Activated T-helper 1 cell treated with anti-CD3 and anti-CD28 coated beads, Interleukin-12 subunit alpha, Interleukin-12 subunit beta, Interleukin-2, Interleukin-4 antibody, amounts not matched to agents 30 ng/mL and 10 ng/mL and 1 ng/mL, durations not matched to agents 14 hours and 24 hours and 36 hours (primary cell): Measurements from ENCODE around the gene CEMP1. TPM values are rescaled to one million over a fixed set of nuclear protein-coding genes. Genes with fewer than 3 reads are reported as not detected.

ENCODE experiments used
- DNase-seq: peaks from one replicate; pipeline ENCODE4 v3.0.0; 2021; ENCODE audit warnings: low spot score
- H3K27ac Mint-ChIP-seq: one replicate; pipeline ENCODE4 v1.8.0; 2021; ENCODE audit warnings: mild to moderate bottlenecking, mixed read lengths
- H3K27me3 Mint-ChIP-seq: one replicate; pipeline ENCODE4 v1.8.0; 2022; ENCODE audit warnings: mild to moderate bottlenecking, moderate library complexity, mixed read lengths; ENCODE audit not compliant: insufficient read depth
- H3K36me3 Mint-ChIP-seq: one replicate; pipeline ENCODE4 v1.8.0; 2021; ENCODE audit warnings: low read depth, mixed read lengths
- H3K4me1 Mint-ChIP-seq: one replicate; pipeline ENCODE4 v1.8.0; 2021; ENCODE audit warnings: low read depth, mixed read lengths
- H3K4me3 Mint-ChIP-seq: one replicate; pipeline ENCODE4 v1.8.0; 2021; ENCODE audit warnings: mild to moderate bottlenecking, moderate library complexity, mixed read lengths
- H3K9me3 Mint-ChIP-seq: one replicate; pipeline ENCODE4 v1.8.0; 2021; ENCODE audit warnings: mixed read lengths
- intact Hi-C: fragments of 100-400 bp; cut with micrococcal nuclease; formaldehyde crosslinking; loops from one replicate; pipeline ENCODE4 v1.15.1; 2024
- total RNA-seq: library from RNA; stranded (reverse); gene quantifications from 2 replicates; pipeline ENCODE4 v1.2.3, GENCODE V29; 2022

Gene CEMP1
- total RNA-seq, 1 donor from 2014 or later: 0.23 TPM

- Mint-ChIP-seq H3K4me3 (no peak overlapping the region), H3K4me1 (no peaks in the 10 kb centered on the region), H3K9me3 (no peaks in the 10 kb centered on the region), H3K36me3 (no peaks in the 10 kb centered on the region), H3K27ac (no peak overlapping the region), H3K27me3 (no peaks in the 10 kb centered on the region)
- intact Hi-C loops: loop anchor here (2.0 kb wide), 1 partner anchor 70 kb away; no protein-coding TSS in a partner anchor
- no peak for DNase-seq
These were observed 30.7 kb downstream of the CEMP1 start for GRCh38 chr16:2500430-2500917.

- Mint-ChIP-seq H3K4me3 (no peak overlapping the region), H3K36me3 (no peaks in the 10 kb centered on the region), H3K4me1 (no peaks in the 10 kb centered on the region), H3K27ac (no peak overlapping the region), H3K27me3 (no peaks in the 10 kb centered on the region), H3K9me3 (no peaks in the 10 kb centered on the region)
- DNase-seq: no peak
- intact Hi-C loops: loop anchor here (2.0 kb wide), 1 partner anchor 69 kb away; no protein-coding TSS in a partner anchor
These were observed 31.2 kb downstream of the CEMP1 start for GRCh38 chr16:2499890-2500429.

GRCh38 chr16:2499454-2499853, 31.8 kb downstream of the CEMP1 start:
- intact Hi-C loops: no loop called here
- DNase-seq: no peak
- H3K4me1 Mint-ChIP-seq: no peaks in the 10 kb centered on the region
- H3K36me3 Mint-ChIP-seq: no peaks in the 10 kb centered on the region
- no peak overlapping the region for H3K27ac Mint-ChIP-seq
- no peak overlapping the region for H3K4me3 Mint-ChIP-seq
- H3K27me3 Mint-ChIP-seq: no peaks in the 10 kb centered on the region
- H3K9me3 Mint-ChIP-seq: no peaks in the 10 kb centered on the region

GRCh38 chr16:2498531-2499253, 32.5 kb downstream of the CEMP1 start:
- Mint-ChIP-seq H3K27me3 (no peaks in the 10 kb centered on the region), H3K27ac (no peak overlapping the region), H3K9me3 (no peaks in the 10 kb centered on the region), H3K4me1 (no peaks in the 10 kb centered on the region), H3K4me3 (no peak overlapping the region), H3K36me3 (no peaks in the 10 kb centered on the region)
- no peak for DNase-seq
- intact Hi-C loops: no loop called here

- Mint-ChIP-seq H3K4me1 (no peaks in the 10 kb centered on the region), H3K27me3 (no peaks in the 10 kb centered on the region), H3K27ac (no peak overlapping the region), H3K9me3 (no peaks in the 10 kb centered on the region), H3K36me3 (no peaks in the 10 kb centered on the region), H3K4me3 (no peak overlapping the region)
- intact Hi-C loops: no loop called here
- no peak for DNase-seq
These were observed 33.3 kb downstream of the CEMP1 start for GRCh38 chr16:2497695-2498484.

GRCh38 chr16:2497116-2497630, 34.0 kb downstream of the CEMP1 start:
- Mint-ChIP-seq H3K4me1 (no peaks in the 10 kb centered on the region), H3K27me3 (no peaks in the 10 kb centered on the region), H3K4me3 (no peak overlapping the region), H3K9me3 (no peaks in the 10 kb centered on the region), H3K36me3 (no peaks in the 10 kb centered on the region), H3K27ac (no peak overlapping the region)
- intact Hi-C loops: no loop called here
- DNase-seq: no peak

- intact Hi-C loops: no loop called here
- Mint-ChIP-seq H3K27ac (no peak overlapping the region), H3K4me1 (no peaks in the 10 kb centered on the region), H3K9me3 (no peaks in the 10 kb centered on the region), H3K27me3 (no peaks in the 10 kb centered on the region), H3K36me3 (no peaks in the 10 kb centered on the region), H3K4me3 (no peak overlapping the region)
- DNase-seq: no peak
These were observed 34.7 kb downstream of the CEMP1 start for GRCh38 chr16:2496223-2497115.

GRCh38 chr16:2495041-2495440, 36.2 kb downstream of the CEMP1 start:
- H3K9me3 Mint-ChIP-seq: no peaks in the 10 kb centered on the region
- DNase-seq: no peak
- H3K27ac Mint-ChIP-seq: no peak overlapping the region
- no peaks in the 10 kb centered on the region for H3K4me1 Mint-ChIP-seq
- intact Hi-C loops: no loop called here
- H3K4me3 Mint-ChIP-seq: no peak overlapping the region
- H3K36me3 Mint-ChIP-seq: no peaks in the 10 kb centered on the region
- H3K27me3 Mint-ChIP-seq: no peaks in the 10 kb centered on the region

GRCh38 chr16:2494616-2495015, 36.6 kb downstream of the CEMP1 start:
- intact Hi-C loops: no loop called here
- Mint-ChIP-seq H3K4me3 (no peak overlapping the region), H3K27me3 (no peaks in the 10 kb centered on the region), H3K27ac (no peak overlapping the region), H3K36me3 (no peaks in the 10 kb centered on the region), H3K4me1 (no peaks in the 10 kb centered on the region), H3K9me3 (no peaks in the 10 kb centered on the region)
- DNase-seq: no peak

GRCh38 chr16:2493605-2494004, 37.6 kb downstream of the CEMP1 start:
- Mint-ChIP-seq H3K27ac (no peak overlapping the region), H3K4me1 (no peaks in the 10 kb centered on the region), H3K9me3 (no peaks in the 10 kb centered on the region), H3K27me3 (no peaks in the 10 kb centered on the region), H3K36me3 (no peaks in the 10 kb centered on the region), H3K4me3 (no peak overlapping the region)
- intact Hi-C loops: no loop called here
- DNase-seq: no peak

GRCh38 chr16:2492292-2492691, 38.9 kb downstream of the CEMP1 start:
- no peak overlapping the region for H3K27ac Mint-ChIP-seq
- H3K36me3 Mint-ChIP-seq: no peaks in the 10 kb centered on the region
- intact Hi-C loops: no loop called here
- DNase-seq: no peak
- H3K9me3 Mint-ChIP-seq: no peaks in the 10 kb centered on the region
- H3K4me1 Mint-ChIP-seq: peaks cover 4% of the 10 kb centered on the region
- H3K4me3 Mint-ChIP-seq: no peak overlapping the region
- H3K27me3 Mint-ChIP-seq: no peaks in the 10 kb centered on the region
